Right lobe of liver (tissue), 4 donors: Measurements from ENCODE around the gene REPS2.

ENCODE experiments used
- CTCF ChIP-seq, 4 donors: fragments of 200-600 bp in 3 of 4; fragments of 450-650 bp in 1 of 4; IDR thresholded peaks; one replicate each; pipeline versions ENCODE4 v1.5.1 to v1.8.0; 2016 to 2022; ENCODE audit warnings: antibody characterized with exemption in 4 of 4, mild to moderate bottlenecking in 2 of 4
- POLR2A ChIP-seq: fragments of 450-650 bp; IDR thresholded peaks from one replicate; pipeline ENCODE4 v1.6.1; 2017; ENCODE audit warnings: antibody characterized with exemption, mild to moderate bottlenecking
- donor health status: DM: no; HTN: no; CAD: no.
- donor health status: DM: no; HTN: no; CAD: no.
- donor health status: DM: no; HTN: yes; CAD: no.

- TF ChIP-seq CTCF (IDR thresholded peaks at IDR 0.05): no peak
- TF ChIP-seq POLR2A: no peak
Measured at GRCh38 chrX:16958356-16958755, 11.9 kb downstream of the REPS2 start.
